CD4-positive, alpha-beta memory T cell (primary cell): ENCODE data around the gene CACNA1E. TPM values are rescaled to one million over a fixed set of nuclear protein-coding genes. Genes with fewer than 3 reads are reported as not detected.

Source experiments
- CTCF ChIA-PET: fragments of 350-600 bp; sonication (Branson Sonifier 250); formaldehyde crosslinking; loops from one replicate; lab custom pipeline; 2021; ENCODE audit warnings: inconsistent platforms; ENCODE audit not compliant: partially characterized antibody; lab: Charles Lee
- POLR2A ChIA-PET: fragments of 350-600 bp; sonication (Branson Sonifier 250); formaldehyde crosslinking; loops from one replicate; lab custom pipeline; 2021; ENCODE audit not compliant: partially characterized antibody; lab: Charles Lee
- DNase-seq, 5 donors: peaks; one replicate each; pipeline versions ENCODE4 v3.0.0 to v3.0.0-alpha.2; 2020 to 2022; ENCODE audit warnings: mixed read lengths in 1 of 5
- H3K27ac ChIP-seq: one replicate; pipeline ENCODE4 v1.7.0; 2013; ENCODE audit warnings: low read depth, low read length
- H3K27me3 ChIP-seq: 2 replicates; pipeline ENCODE4 v1.7.0; 2013; ENCODE audit warnings: mild to moderate bottlenecking, low read length, moderate library complexity; ENCODE audit not compliant: insufficient read depth
- H3K36me3 ChIP-seq: 2 replicates; pipeline ENCODE4 v1.7.0; 2013; ENCODE audit warnings: mild to moderate bottlenecking, low read length, moderate library complexity; ENCODE audit not compliant: insufficient read depth
- H3K4me1 ChIP-seq: 2 replicates; pipeline ENCODE4 v1.7.0; 2013; ENCODE audit warnings: mild to moderate bottlenecking, low read length, moderate library complexity; ENCODE audit not compliant: insufficient read depth
- H3K4me3 ChIP-seq, 2 donors: one replicate each; pipeline ENCODE4 v1.7.0; 2013; ENCODE audit warnings: low read length in 2 of 2, mild to moderate bottlenecking in 1 of 2
- H3K9me3 ChIP-seq, 2 donors: one replicate each; pipeline ENCODE4 v1.7.0; 2013; ENCODE audit warnings: low read length in 2 of 2, control low read depth in 1 of 2; ENCODE audit not compliant: control insufficient read depth in 1 of 2
- H3K27ac Mint-ChIP-seq, 7 donors: one replicate each; pipeline ENCODE4 v1.8.0; 2020 to 2021; ENCODE audit warnings: mixed read lengths in 7 of 7, mild to moderate bottlenecking in 6 of 7, inconsistent platforms in 3 of 7, moderate library complexity in 3 of 7
- H3K27me3 Mint-ChIP-seq, 2 donors: one replicate each; pipeline ENCODE4 v1.8.0; 2020 to 2021; ENCODE audit warnings: mixed read lengths in 2 of 2
- H3K36me3 Mint-ChIP-seq, 2 donors: one replicate each; pipeline ENCODE4 v1.8.0; 2020 to 2021; ENCODE audit warnings: mixed read lengths in 2 of 2, inconsistent platforms in 1 of 2, mild to moderate bottlenecking in 1 of 2
- H3K4me1 Mint-ChIP-seq, 4 donors: one replicate each; pipeline ENCODE4 v1.8.0; 2020 to 2021; ENCODE audit warnings: mixed read lengths in 4 of 4, mild to moderate bottlenecking in 1 of 4
- H3K4me3 Mint-ChIP-seq, 8 donors: one replicate each; pipeline ENCODE4 v1.8.0; 2020 to 2021; ENCODE audit warnings: mixed read lengths in 8 of 8, mild to moderate bottlenecking in 7 of 8, moderate library complexity in 6 of 8, inconsistent platforms in 3 of 8
- H3K9me3 Mint-ChIP-seq, 8 donors: one replicate each; pipeline ENCODE4 v1.8.0; 2020 to 2021; ENCODE audit warnings: mixed read lengths in 8 of 8, mild to moderate bottlenecking in 5 of 8, inconsistent platforms in 3 of 8, moderate library complexity in 1 of 8
- intact Hi-C: fragments of 100-400 bp; cut with micrococcal nuclease; formaldehyde crosslinking; loops from one replicate; pipeline ENCODE4 v1.15.1; 2023
- polyA plus RNA-seq, 2 donors: library from polyadenylated mRNA; unstranded; fragments of 300-500 nt; fragmentation: Illumina TruSeq; gene quantifications; one replicate each; pipeline ENCODE4 v1.2.3, GENCODE V29; 2021
- total RNA-seq, 2 experiments: library from RNA; stranded (reverse); gene quantifications; one replicate each; pipeline ENCODE4 v1.2.3, GENCODE V29; 2021

CACNA1E gene
- total and polyA plus RNA-seq, 4 experiments from 2014 or later: not detected

- Mint-ChIP-seq H3K9me3 (no peaks in the 10 kb centered on the region), H3K4me1 (no peaks in the 10 kb centered on the region), H3K4me3 (no peak overlapping the region), H3K36me3 (no peaks in the 10 kb centered on the region), H3K27me3 (peaks cover 14 to 15% of the 10 kb centered on the region in 2 donors), H3K27ac (no peak overlapping the region)
- ChIA-PET CTCF (no interaction called here), POLR2A (no interaction called here)
- Histone ChIP-seq H3K4me1 (no peaks in the 10 kb centered on the region), H3K4me3 (no peak overlapping the region), H3K27me3 (no peaks in the 10 kb centered on the region), H3K9me3 (no peaks in the 10 kb centered on the region), H3K36me3 (no peaks in the 10 kb centered on the region), H3K27ac (no peak overlapping the region)
- intact Hi-C loops: no loop called here
- DNase-seq: no peak
Observed at GRCh38 chr1:181551249-181551648, 67.9 kb downstream of the CACNA1E start.

- Histone ChIP-seq H3K27me3 (no peaks in the 10 kb centered on the region), H3K27ac (no peak overlapping the region), H3K4me1 (no peaks in the 10 kb centered on the region), H3K9me3 (no peaks in the 10 kb centered on the region), H3K36me3 (no peaks in the 10 kb centered on the region), H3K4me3 (no peak overlapping the region)
- Mint-ChIP-seq H3K27me3 (peaks cover 10 to 14% of the 10 kb centered on the region in 2 donors), H3K27ac (no peak overlapping the region), H3K36me3 (no peaks in the 10 kb centered on the region), H3K4me3 (no peak overlapping the region), H3K9me3 (no peaks in the 10 kb centered on the region), H3K4me1 (no peaks in the 10 kb centered on the region)
- intact Hi-C loops: no loop called here
- DNase-seq: no peak
- ChIA-PET POLR2A (no interaction called here), CTCF (no interaction called here)
Observed at GRCh38 chr1:181551754-181552153, 68.4 kb downstream of the CACNA1E start.

GRCh38 chr1:181554465-181554864 lies 71.1 kb downstream of the CACNA1E start:
- H3K4me3 ChIP-seq: no peak overlapping the region
- no peak overlapping the region for H3K27ac Mint-ChIP-seq
- no peaks in the 10 kb centered on the region for H3K36me3 Mint-ChIP-seq
- no peaks in the 10 kb centered on the region for H3K4me1 Mint-ChIP-seq
- ChIA-PET POLR2A (no interaction called here), CTCF (no interaction called here)
- no peak overlapping the region for H3K27ac ChIP-seq
- H3K27me3 ChIP-seq: no peaks in the 10 kb centered on the region
- H3K27me3 Mint-ChIP-seq: peaks cover 1 to 5% of the 10 kb centered on the region in 2 donors
- intact Hi-C loops: no loop called here
- no peak overlapping the region for H3K4me3 Mint-ChIP-seq
- DNase-seq: no peak
- H3K36me3 ChIP-seq: no peaks in the 10 kb centered on the region
- no peaks in the 10 kb centered on the region for H3K4me1 ChIP-seq
- no peaks in the 10 kb centered on the region for H3K9me3 ChIP-seq
- H3K9me3 Mint-ChIP-seq: no peaks in the 10 kb centered on the region

GRCh38 chr1:181556631-181557030 lies 73.3 kb downstream of the CACNA1E start:
- H3K9me3 Mint-ChIP-seq: no peaks in the 10 kb centered on the region
- no peak for DNase-seq
- H3K36me3 Mint-ChIP-seq: no peaks in the 10 kb centered on the region
- Histone ChIP-seq H3K9me3 (no peaks in the 10 kb centered on the region), H3K27me3 (no peaks in the 10 kb centered on the region), H3K4me1 (no peaks in the 10 kb centered on the region), H3K27ac (no peak overlapping the region), H3K4me3 (no peak overlapping the region), H3K36me3 (no peaks in the 10 kb centered on the region)
- no peak overlapping the region for H3K27ac Mint-ChIP-seq
- H3K27me3 Mint-ChIP-seq: peaks cover 0 to 2% of the 10 kb centered on the region in 2 donors
- no peaks in the 10 kb centered on the region for H3K4me1 Mint-ChIP-seq
- intact Hi-C loops: no loop called here
- no peak overlapping the region for H3K4me3 Mint-ChIP-seq
- CTCF ChIA-PET: no interaction called here
- POLR2A ChIA-PET: no interaction called here

- H3K27me3 Mint-ChIP-seq: peaks cover 0 to 2% of the 10 kb centered on the region in 2 donors
- H3K36me3 Mint-ChIP-seq: no peaks in the 10 kb centered on the region
- DNase-seq: no peak
- H3K27ac ChIP-seq: no peak overlapping the region
- H3K27me3 ChIP-seq: no peaks in the 10 kb centered on the region
- H3K4me3 Mint-ChIP-seq: no peak overlapping the region
- no peaks in the 10 kb centered on the region for H3K9me3 Mint-ChIP-seq
- H3K9me3 ChIP-seq: no peaks in the 10 kb centered on the region
- H3K4me1 ChIP-seq: no peaks in the 10 kb centered on the region
- CTCF ChIA-PET: no interaction called here
- no peaks in the 10 kb centered on the region for H3K4me1 Mint-ChIP-seq
- POLR2A ChIA-PET: no interaction called here
- H3K36me3 ChIP-seq: no peaks in the 10 kb centered on the region
- H3K27ac Mint-ChIP-seq: no peak overlapping the region
- intact Hi-C loops: no loop called here
- no peak overlapping the region for H3K4me3 ChIP-seq
Observed at GRCh38 chr1:181557313-181557712, 74.0 kb downstream of the CACNA1E start.

GRCh38 chr1:181558416-181558815 lies 75.1 kb downstream of the CACNA1E start:
- Histone ChIP-seq H3K36me3 (no peaks in the 10 kb centered on the region), H3K27ac (no peak overlapping the region), H3K4me3 (no peak overlapping the region), H3K27me3 (no peaks in the 10 kb centered on the region), H3K9me3 (no peaks in the 10 kb centered on the region), H3K4me1 (no peaks in the 10 kb centered on the region)
- CTCF ChIA-PET: no interaction called here
- Mint-ChIP-seq H3K27ac (no peak overlapping the region), H3K9me3 (no peaks in the 10 kb centered on the region), H3K4me1 (no peaks in the 10 kb centered on the region), H3K27me3 (peaks cover 0 to 2% of the 10 kb centered on the region in 2 donors), H3K36me3 (no peaks in the 10 kb centered on the region), H3K4me3 (no peak overlapping the region)
- POLR2A ChIA-PET: no interaction called here
- DNase-seq: no peak
- intact Hi-C loops: no loop called here

- Histone ChIP-seq H3K36me3 (no peaks in the 10 kb centered on the region), H3K27ac (no peak overlapping the region), H3K4me1 (no peaks in the 10 kb centered on the region), H3K4me3 (no peak overlapping the region), H3K9me3 (no peaks in the 10 kb centered on the region), H3K27me3 (no peaks in the 10 kb centered on the region)
- no peak for DNase-seq
- ChIA-PET POLR2A (no interaction called here), CTCF (no interaction called here)
- H3K27ac Mint-ChIP-seq: no peak overlapping the region
- no peak overlapping the region for H3K4me3 Mint-ChIP-seq
- H3K4me1 Mint-ChIP-seq: no peaks in the 10 kb centered on the region
- intact Hi-C loops: no loop called here
- no peaks in the 10 kb centered on the region for H3K9me3 Mint-ChIP-seq
- no peaks in the 10 kb centered on the region for H3K36me3 Mint-ChIP-seq
- peaks cover 0 to 2% of the 10 kb centered on the region in 2 donors for H3K27me3 Mint-ChIP-seq
Observed at GRCh38 chr1:181559142-181559541, 75.8 kb downstream of the CACNA1E start.

GRCh38 chr1:181562395-181562794 lies 79.1 kb downstream of the CACNA1E start:
- Mint-ChIP-seq H3K27ac (no peak overlapping the region), H3K4me1 (no peaks in the 10 kb centered on the region), H3K4me3 (no peak overlapping the region), H3K27me3 (peaks cover 0 to 7% of the 10 kb centered on the region in 2 donors), H3K36me3 (no peaks in the 10 kb centered on the region), H3K9me3 (no peaks in the 10 kb centered on the region)
- intact Hi-C loops: no loop called here
- ChIA-PET POLR2A (no interaction called here), CTCF (no interaction called here)
- Histone ChIP-seq H3K27me3 (no peaks in the 10 kb centered on the region), H3K4me3 (no peak overlapping the region), H3K27ac (no peak overlapping the region), H3K9me3 (no peaks in the 10 kb centered on the region), H3K36me3 (no peaks in the 10 kb centered on the region), H3K4me1 (no peaks in the 10 kb centered on the region)
- no peak for DNase-seq
